Measurements from ENCODE around the gene SOBP.

GRCh38 chr6:107642861-107643328 lies 153.0 kb downstream of the SOBP start:
- TF ChIP-seq YY1 (IDR thresholded peaks at IDR 0.05; ENCODE audit: insufficient read depth, insufficient read length) (no peak), ZNF274 (IDR thresholded peaks at IDR 0.05; ENCODE audit: low read depth, low read length) (no peak), SUZ12 (IDR thresholded peaks at IDR 0.05; ENCODE audit: extremely low read depth, insufficient read depth, insufficient read length) (no peak)
